HepG2 (cell line): ENCODE measurements around the gene CDC14B. TPM values are rescaled to one million over a fixed set of nuclear protein-coding genes. Genes with fewer than 3 reads are reported as not detected.

Source experiments
- ARID2 ChIP-seq: sonication (generic); formaldehyde crosslinking; IDR thresholded peaks from 2 replicates; pipeline ENCODE4 v1.8.1; 2022; ENCODE audit warnings: mild to moderate bottlenecking, missing genetic modification reagents, borderline replicate concordance
- ARNT ChIP-seq: fragments of 450-650 bp; IDR thresholded peaks from 2 replicates; pipeline ENCODE4 v1.6.1; 2017
- HOXA3 ChIP-seq: sonication (generic); formaldehyde crosslinking; IDR thresholded peaks from 2 replicates; pipeline ENCODE4 v1.5.0; 2020; ENCODE audit warnings: missing genetic modification reagents
- ISL2 ChIP-seq: sonication (generic); formaldehyde crosslinking; IDR thresholded peaks from 2 replicates; pipeline ENCODE4 v1.5.0; 2020; ENCODE audit warnings: missing genetic modification reagents
- KLF13 ChIP-seq: sonication (generic); formaldehyde crosslinking; IDR thresholded peaks from 2 replicates; pipeline ENCODE4 v1.4.0; 2020; ENCODE audit warnings: mild to moderate bottlenecking, missing genetic modification reagents
- SP140L ChIP-seq: sonication (generic); formaldehyde crosslinking; IDR thresholded peaks from 2 replicates; pipeline ENCODE4 v1.4.0; 2020; ENCODE audit warnings: missing genetic modification reagents, borderline replicate concordance
- SRSF1 ChIP-seq: fragments of 200-400 bp; formaldehyde crosslinking; optimal IDR thresholded peaks from 2 replicates; pipeline ENCODE3; 2017; ENCODE audit warnings: mild to moderate bottlenecking, low read depth, low read length, moderate library complexity
- ZNF232 ChIP-seq: sonication (generic); formaldehyde crosslinking; IDR thresholded peaks from 2 replicates; pipeline ENCODE4 v1.4.0; 2020; ENCODE audit warnings: missing genetic modification reagents, borderline replicate concordance
- ZNF256 ChIP-seq: sonication (generic); formaldehyde crosslinking; conservative IDR thresholded peaks from 2 replicates; pipeline ENCODE4 v1.4.0; 2020; ENCODE audit warnings: missing genetic modification reagents
- polyA plus RNA-seq, 8 experiments: library from polyadenylated mRNA; depleted of rRNA in 3 of 8; stranded (reverse) in 7 of 8; unstranded in 1 of 8; fragments of >200 nt; fragmentation: Illumina TruSeq in 4 of 8; extraction: Trizol in 4 of 8; gene quantifications; 2 replicates each; pipeline versions ENCODE4 v1.2.1 to v1.2.3, GENCODE V29; 2011 to 2016; ENCODE audit warnings: low read depth in 4 of 8, missing spikeins in 1 of 8, mixed read lengths in 1 of 8; ENCODE audit not compliant: insufficient read depth in 1 of 8
- total RNA-seq, 5 experiments: library from RNA; depleted of rRNA; stranded (reverse); fragments of >200 nt; fragmentation: Illumina TruSeq; extraction: Trizol; gene quantifications; 2 replicates each; pipeline ENCODE4 v1.2.3, GENCODE V29; 2016; ENCODE audit warnings: low read depth in 1 of 5
- TF ChIP-seq, protein P1 (sequence below), 2 experiments: IDR thresholded peaks; 2 replicates each; pipeline ENCODE4 v1.6.1; 2011 to 2012; ENCODE audit warnings: low read length in 2 of 2, borderline replicate concordance in 1 of 2, low read depth in 1 of 2, mild to moderate bottlenecking in 1 of 2, moderate library complexity in 1 of 2
- TF ChIP-seq, protein P2 (sequence below): sonication (generic); formaldehyde crosslinking; IDR thresholded peaks from 2 replicates; pipeline ENCODE4 v1.4.0; 2020; ENCODE audit warnings: missing genetic modification reagents
- TF ChIP-seq, protein P3 (sequence below): sonication (generic); formaldehyde crosslinking; IDR thresholded peaks from 2 replicates; pipeline ENCODE4 v1.4.0; 2020; ENCODE audit warnings: missing genetic modification reagents
- TF ChIP-seq, protein P4 (sequence below): sonication (generic); formaldehyde crosslinking; IDR thresholded peaks from 2 replicates; pipeline ENCODE4 v1.4.0; 2020; ENCODE audit warnings: missing genetic modification reagents
- TF ChIP-seq, protein P5 (sequence below): fragments of 450-650 bp; IDR thresholded peaks from 2 replicates; pipeline ENCODE4 v1.6.1; 2017; ENCODE audit warnings: mild to moderate bottlenecking

The CDC14B gene
- total and polyA plus RNA-seq, 2 of the 13 experiments (the other 11 are each of a cell fraction or from before 2014, with no cell fraction given), result 25.8 to 33.3 TPM

DNA sequence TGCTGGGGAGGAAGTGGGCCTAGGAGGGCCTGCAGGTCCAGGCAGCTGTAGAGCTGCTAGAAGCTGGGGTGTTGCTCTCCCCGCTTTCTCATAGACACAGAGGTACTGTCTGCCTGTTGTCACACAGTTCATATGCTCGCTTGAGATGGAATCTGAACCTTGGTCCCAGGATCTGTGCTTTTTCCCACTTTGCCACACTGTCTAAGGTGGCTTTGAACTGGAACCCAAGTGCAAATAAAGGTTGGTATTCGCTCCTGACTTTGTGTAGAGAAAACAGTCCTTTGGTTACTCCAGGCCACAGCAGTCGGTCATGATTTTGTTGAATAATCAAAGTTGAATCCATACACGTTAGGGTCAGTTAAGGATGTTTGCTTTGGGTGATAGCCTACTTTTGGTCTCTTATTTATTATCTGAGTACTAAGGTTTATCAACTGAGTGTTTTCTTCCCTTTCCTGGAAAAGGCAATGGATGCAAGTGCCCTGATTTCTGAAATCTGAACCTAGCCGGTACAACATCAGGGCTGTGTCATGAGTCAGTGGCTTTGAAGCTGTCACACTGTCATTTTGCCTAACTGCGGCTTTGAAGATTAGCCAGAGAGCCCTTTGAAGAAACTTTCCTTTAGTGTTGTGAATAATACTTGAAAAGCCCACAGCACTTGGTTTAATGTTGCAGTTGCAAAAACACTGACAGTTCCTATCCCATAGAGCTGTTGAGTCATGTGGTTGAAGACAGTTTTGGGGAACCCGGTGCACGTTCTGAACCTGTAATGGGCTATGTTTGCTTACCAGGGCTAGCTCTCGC, 128.4 kb downstream of the CDC14B start (continued):
- TF ChIP-seq ARID2 (CRISPR knock-in tag) (peak; percentile 48; the same call in 1 of the 2 replicates), KLF13 (no peak), ZNF256 (no peak), ARNT (no peak), SRSF1 (no peak), ZNF232 (CRISPR knock-in tag) (no peak; the same call in 1 of the 2 replicates), SP140L (no peak), ISL2 (peak; percentile 97), HOXA3 (CRISPR knock-in tag) (peak; percentile 87)
- TF ChIP-seq, protein P1, sequence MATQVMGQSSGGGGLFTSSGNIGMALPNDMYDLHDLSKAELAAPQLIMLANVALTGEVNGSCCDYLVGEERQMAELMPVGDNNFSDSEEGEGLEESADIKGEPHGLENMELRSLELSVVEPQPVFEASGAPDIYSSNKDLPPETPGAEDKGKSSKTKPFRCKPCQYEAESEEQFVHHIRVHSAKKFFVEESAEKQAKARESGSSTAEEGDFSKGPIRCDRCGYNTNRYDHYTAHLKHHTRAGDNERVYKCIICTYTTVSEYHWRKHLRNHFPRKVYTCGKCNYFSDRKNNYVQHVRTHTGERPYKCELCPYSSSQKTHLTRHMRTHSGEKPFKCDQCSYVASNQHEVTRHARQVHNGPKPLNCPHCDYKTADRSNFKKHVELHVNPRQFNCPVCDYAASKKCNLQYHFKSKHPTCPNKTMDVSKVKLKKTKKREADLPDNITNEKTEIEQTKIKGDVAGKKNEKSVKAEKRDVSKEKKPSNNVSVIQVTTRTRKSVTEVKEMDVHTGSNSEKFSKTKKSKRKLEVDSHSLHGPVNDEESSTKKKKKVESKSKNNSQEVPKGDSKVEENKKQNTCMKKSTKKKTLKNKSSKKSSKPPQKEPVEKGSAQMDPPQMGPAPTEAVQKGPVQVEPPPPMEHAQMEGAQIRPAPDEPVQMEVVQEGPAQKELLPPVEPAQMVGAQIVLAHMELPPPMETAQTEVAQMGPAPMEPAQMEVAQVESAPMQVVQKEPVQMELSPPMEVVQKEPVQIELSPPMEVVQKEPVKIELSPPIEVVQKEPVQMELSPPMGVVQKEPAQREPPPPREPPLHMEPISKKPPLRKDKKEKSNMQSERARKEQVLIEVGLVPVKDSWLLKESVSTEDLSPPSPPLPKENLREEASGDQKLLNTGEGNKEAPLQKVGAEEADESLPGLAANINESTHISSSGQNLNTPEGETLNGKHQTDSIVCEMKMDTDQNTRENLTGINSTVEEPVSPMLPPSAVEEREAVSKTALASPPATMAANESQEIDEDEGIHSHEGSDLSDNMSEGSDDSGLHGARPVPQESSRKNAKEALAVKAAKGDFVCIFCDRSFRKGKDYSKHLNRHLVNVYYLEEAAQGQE (IDR thresholded peaks at IDR 0.05; ENCODE audit: borderline replicate concordance in 1 of 2, low read depth in 1 of 2, low read length in 2 of 2), result peak in 1 of 2 experiments; percentile 22; a peak in 1 of 4 replicates
- TF ChIP-seq, protein P2, sequence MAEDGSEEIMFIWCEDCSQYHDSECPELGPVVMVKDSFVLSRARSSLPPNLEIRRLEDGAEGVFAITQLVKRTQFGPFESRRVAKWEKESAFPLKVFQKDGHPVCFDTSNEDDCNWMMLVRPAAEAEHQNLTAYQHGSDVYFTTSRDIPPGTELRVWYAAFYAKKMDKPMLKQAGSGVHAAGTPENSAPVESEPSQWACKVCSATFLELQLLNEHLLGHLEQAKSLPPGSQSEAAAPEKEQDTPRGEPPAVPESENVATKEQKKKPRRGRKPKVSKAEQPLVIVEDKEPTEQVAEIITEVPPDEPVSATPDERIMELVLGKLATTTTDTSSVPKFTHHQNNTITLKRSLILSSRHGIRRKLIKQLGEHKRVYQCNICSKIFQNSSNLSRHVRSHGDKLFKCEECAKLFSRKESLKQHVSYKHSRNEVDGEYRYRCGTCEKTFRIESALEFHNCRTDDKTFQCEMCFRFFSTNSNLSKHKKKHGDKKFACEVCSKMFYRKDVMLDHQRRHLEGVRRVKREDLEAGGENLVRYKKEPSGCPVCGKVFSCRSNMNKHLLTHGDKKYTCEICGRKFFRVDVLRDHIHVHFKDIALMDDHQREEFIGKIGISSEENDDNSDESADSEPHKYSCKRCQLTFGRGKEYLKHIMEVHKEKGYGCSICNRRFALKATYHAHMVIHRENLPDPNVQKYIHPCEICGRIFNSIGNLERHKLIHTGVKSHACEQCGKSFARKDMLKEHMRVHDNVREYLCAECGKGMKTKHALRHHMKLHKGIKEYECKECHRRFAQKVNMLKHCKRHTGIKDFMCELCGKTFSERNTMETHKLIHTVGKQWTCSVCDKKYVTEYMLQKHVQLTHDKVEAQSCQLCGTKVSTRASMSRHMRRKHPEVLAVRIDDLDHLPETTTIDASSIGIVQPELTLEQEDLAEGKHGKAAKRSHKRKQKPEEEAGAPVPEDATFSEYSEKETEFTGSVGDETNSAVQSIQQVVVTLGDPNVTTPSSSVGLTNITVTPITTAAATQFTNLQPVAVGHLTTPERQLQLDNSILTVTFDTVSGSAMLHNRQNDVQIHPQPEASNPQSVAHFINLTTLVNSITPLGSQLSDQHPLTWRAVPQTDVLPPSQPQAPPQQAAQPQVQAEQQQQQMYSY (CRISPR knock-in tag), result peak; percentile 34; the same call in 1 of the 2 replicates
- TF ChIP-seq, protein P3, sequence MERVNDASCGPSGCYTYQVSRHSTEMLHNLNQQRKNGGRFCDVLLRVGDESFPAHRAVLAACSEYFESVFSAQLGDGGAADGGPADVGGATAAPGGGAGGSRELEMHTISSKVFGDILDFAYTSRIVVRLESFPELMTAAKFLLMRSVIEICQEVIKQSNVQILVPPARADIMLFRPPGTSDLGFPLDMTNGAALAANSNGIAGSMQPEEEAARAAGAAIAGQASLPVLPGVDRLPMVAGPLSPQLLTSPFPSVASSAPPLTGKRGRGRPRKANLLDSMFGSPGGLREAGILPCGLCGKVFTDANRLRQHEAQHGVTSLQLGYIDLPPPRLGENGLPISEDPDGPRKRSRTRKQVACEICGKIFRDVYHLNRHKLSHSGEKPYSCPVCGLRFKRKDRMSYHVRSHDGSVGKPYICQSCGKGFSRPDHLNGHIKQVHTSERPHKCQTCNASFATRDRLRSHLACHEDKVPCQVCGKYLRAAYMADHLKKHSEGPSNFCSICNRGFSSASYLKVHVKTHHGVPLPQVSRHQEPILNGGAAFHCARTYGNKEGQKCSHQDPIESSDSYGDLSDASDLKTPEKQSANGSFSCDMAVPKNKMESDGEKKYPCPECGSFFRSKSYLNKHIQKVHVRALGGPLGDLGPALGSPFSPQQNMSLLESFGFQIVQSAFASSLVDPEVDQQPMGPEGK (CRISPR knock-in tag), result peak; percentile 69; the same call in 1 of the 2 replicates
- TF ChIP-seq, protein P4, sequence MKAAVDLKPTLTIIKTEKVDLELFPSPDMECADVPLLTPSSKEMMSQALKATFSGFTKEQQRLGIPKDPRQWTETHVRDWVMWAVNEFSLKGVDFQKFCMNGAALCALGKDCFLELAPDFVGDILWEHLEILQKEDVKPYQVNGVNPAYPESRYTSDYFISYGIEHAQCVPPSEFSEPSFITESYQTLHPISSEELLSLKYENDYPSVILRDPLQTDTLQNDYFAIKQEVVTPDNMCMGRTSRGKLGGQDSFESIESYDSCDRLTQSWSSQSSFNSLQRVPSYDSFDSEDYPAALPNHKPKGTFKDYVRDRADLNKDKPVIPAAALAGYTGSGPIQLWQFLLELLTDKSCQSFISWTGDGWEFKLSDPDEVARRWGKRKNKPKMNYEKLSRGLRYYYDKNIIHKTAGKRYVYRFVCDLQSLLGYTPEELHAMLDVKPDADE, result no peak
- TF ChIP-seq, protein P5, sequence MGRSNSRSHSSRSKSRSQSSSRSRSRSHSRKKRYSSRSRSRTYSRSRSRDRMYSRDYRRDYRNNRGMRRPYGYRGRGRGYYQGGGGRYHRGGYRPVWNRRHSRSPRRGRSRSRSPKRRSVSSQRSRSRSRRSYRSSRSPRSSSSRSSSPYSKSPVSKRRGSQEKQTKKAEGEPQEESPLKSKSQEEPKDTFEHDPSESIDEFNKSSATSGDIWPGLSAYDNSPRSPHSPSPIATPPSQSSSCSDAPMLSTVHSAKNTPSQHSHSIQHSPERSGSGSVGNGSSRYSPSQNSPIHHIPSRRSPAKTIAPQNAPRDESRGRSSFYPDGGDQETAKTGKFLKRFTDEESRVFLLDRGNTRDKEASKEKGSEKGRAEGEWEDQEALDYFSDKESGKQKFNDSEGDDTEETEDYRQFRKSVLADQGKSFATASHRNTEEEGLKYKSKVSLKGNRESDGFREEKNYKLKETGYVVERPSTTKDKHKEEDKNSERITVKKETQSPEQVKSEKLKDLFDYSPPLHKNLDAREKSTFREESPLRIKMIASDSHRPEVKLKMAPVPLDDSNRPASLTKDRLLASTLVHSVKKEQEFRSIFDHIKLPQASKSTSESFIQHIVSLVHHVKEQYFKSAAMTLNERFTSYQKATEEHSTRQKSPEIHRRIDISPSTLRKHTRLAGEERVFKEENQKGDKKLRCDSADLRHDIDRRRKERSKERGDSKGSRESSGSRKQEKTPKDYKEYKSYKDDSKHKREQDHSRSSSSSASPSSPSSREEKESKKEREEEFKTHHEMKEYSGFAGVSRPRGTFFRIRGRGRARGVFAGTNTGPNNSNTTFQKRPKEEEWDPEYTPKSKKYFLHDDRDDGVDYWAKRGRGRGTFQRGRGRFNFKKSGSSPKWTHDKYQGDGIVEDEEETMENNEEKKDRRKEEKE, result no peak
